BLaER1 treated with 17β-estradiol and CSF1 and Interleukin-3, amounts not matched to agents 10 nM and 100 nM (cell line): ENCODE results near the gene VSTM1.

ENCODE experiments used
- H3K27ac ChIP-seq, 11 experiments: shearing (Covaris generic); formaldehyde crosslinking; 2 replicates each; pipeline ENCODE4 v1.8.1; 2022
- H3K27me3 ChIP-seq, 11 experiments: shearing (Covaris generic); formaldehyde crosslinking; 2 replicates each; pipeline ENCODE4 v1.8.1; 2022
- H3K36me3 ChIP-seq, 11 experiments: shearing (Covaris generic); formaldehyde crosslinking; 2 replicates each; pipeline ENCODE4 v1.8.1; 2022
- H3K4me1 ChIP-seq, 10 experiments: shearing (Covaris generic); formaldehyde crosslinking; 2 replicates each; pipeline ENCODE4 v1.8.1; 2022
- H3K4me2 ChIP-seq, 11 experiments: shearing (Covaris generic); formaldehyde crosslinking; 2 replicates each; pipeline ENCODE4 v1.8.1; 2022
- H3K4me3 ChIP-seq, 10 experiments: shearing (Covaris generic); formaldehyde crosslinking; 2 replicates each; pipeline ENCODE4 v1.8.1; 2022
- H3K9ac ChIP-seq, 11 experiments: shearing (Covaris generic); formaldehyde crosslinking; 2 replicates each; pipeline ENCODE4 v1.8.1; 2022
- H3K9me3 ChIP-seq, 11 experiments: shearing (Covaris generic); formaldehyde crosslinking; replicated peaks in 1 of 11; 2 replicates each; pipeline ENCODE4 v1.8.1; 2022
- H4K20me1 ChIP-seq, 11 experiments: shearing (Covaris generic); formaldehyde crosslinking; 2 replicates each; pipeline ENCODE4 v1.8.1; 2022
- Cebpa-rat ChIP-seq, 11 experiments: shearing (Covaris generic); IDR thresholded peaks; 2 replicates each; pipeline ENCODE4 v1.8.1; 2022

The VSTM1 gene

GRCh38 chr19:53992815-53993214 lies 70.9 kb downstream of the VSTM1 start:
- peak overlapping the region in 2 of 11 experiments; percentile 95 to 97; a peak in 2 of 22 replicates for H3K27ac ChIP-seq

GRCh38 chr19:53992211-53992610 lies 71.5 kb downstream of the VSTM1 start:
- peaks cover 0 to 13% (median 4%) of the 10 kb centered on the region in 11 experiments; a peak in 6 of 22 replicates for H3K27me3 ChIP-seq
- peak overlapping the region; percentile 80 to 98 (median 88) for H3K27ac ChIP-seq
- peak overlapping the region; percentile 86 to 98 (median 93) for H3K4me2 ChIP-seq
- no peaks in the 10 kb centered on the region for H3K9me3 ChIP-seq
- no peaks in the 10 kb centered on the region for H3K36me3 ChIP-seq
- peak overlapping the region; percentile 53 to 78 (median 62); a peak in 18 of 20 replicates for H3K4me3 ChIP-seq
- H4K20me1 ChIP-seq = no peaks in the 10 kb centered on the region; a peak in 1 of 22 replicates
- H3K9ac ChIP-seq = peak overlapping the region; percentile 81 to 97 (median 87)
- no peak for TF ChIP-seq Cebpa-rat (IDR thresholded peaks at IDR 0.05)
- peaks cover 28 to 80% (median 63%) of the 10 kb centered on the region in 10 experiments for H3K4me1 ChIP-seq

More at GRCh38 chr19:53992815-53993214, 70.9 kb downstream of the VSTM1 start:
- no peaks in the 10 kb centered on the region for H3K9me3 ChIP-seq
- no peak for TF ChIP-seq Cebpa-rat (IDR thresholded peaks at IDR 0.05)
- H3K36me3 ChIP-seq = no peaks in the 10 kb centered on the region
- H3K27me3 ChIP-seq = peaks cover 0 to 13% (median 4%) of the 10 kb centered on the region in 11 experiments; a peak in 6 of 22 replicates
- H3K4me2 ChIP-seq = peak overlapping the region; percentile 86 to 98 (median 93); a peak in 21 of 22 replicates
- peak overlapping the region in 5 of 11 experiments; percentile 85 to 97 (median 95); a peak in 10 of 22 replicates for H3K9ac ChIP-seq
- H4K20me1 ChIP-seq = no peaks in the 10 kb centered on the region; a peak in 1 of 22 replicates
- peak overlapping the region in 3 of 10 experiments; percentile 5 to 67 (median 14); a peak in 4 of 20 replicates for H3K4me3 ChIP-seq
- peaks cover 24 to 79% (median 57%) of the 10 kb centered on the region in 10 experiments for H3K4me1 ChIP-seq

- no peak for TF ChIP-seq Cebpa-rat (IDR thresholded peaks at IDR 0.05)
- Histone ChIP-seq H3K4me2 (peak within 1 kb of the TSS; percentile 86 to 98 (median 93)), H3K9ac (peak within 1 kb of the TSS; percentile 81 to 97 (median 87)), H3K36me3 (no peaks in the 10 kb centered on the region), H3K9me3 (no peaks in the 10 kb centered on the region), H3K4me1 (peaks cover 30 to 87% (median 65%) of the 10 kb centered on the region in 10 experiments), H3K4me3 (peak within 1 kb of the TSS; percentile 53 to 78 (median 62)), H4K20me1 (no peaks in the 10 kb centered on the region; a peak in 1 of 22 replicates), H3K27me3 (peaks cover 0 to 13% (median 4%) of the 10 kb centered on the region in 11 experiments; a peak in 6 of 22 replicates), H3K27ac (peak within 1 kb of the TSS; percentile 80 to 98 (median 88))
Observed at GRCh38 chr19:53991224-53992113, 72.2 kb downstream of the VSTM1 start, which contains the start of gene CACNG6. CACNG6 (plus strand) TSS chr19:53991637; CDS start chr19:53992878, 1,241 bp downstream.
